DND-41 (cell line): Measurements from ENCODE around the gene TMEM254.

Experiments used
- EZH2 ChIP-seq: IDR thresholded peaks from 3 replicates; pipeline ENCODE4 v1.6.1; 2012; ENCODE audit warnings: borderline replicate concordance, low read depth, mild to moderate bottlenecking, moderate library complexity, low read length, inconsistent platforms; ENCODE audit not compliant: severe bottlenecking
- TF ChIP-seq, protein P1 (sequence below): IDR thresholded peaks from 2 replicates; pipeline ENCODE4 v1.5.1; 2012; ENCODE audit warnings: borderline replicate concordance, low read length, moderate library complexity, mild to moderate bottlenecking; ENCODE audit not compliant: poor library complexity, severe bottlenecking; ENCODE audit errors: extremely low read depth

DNA sequence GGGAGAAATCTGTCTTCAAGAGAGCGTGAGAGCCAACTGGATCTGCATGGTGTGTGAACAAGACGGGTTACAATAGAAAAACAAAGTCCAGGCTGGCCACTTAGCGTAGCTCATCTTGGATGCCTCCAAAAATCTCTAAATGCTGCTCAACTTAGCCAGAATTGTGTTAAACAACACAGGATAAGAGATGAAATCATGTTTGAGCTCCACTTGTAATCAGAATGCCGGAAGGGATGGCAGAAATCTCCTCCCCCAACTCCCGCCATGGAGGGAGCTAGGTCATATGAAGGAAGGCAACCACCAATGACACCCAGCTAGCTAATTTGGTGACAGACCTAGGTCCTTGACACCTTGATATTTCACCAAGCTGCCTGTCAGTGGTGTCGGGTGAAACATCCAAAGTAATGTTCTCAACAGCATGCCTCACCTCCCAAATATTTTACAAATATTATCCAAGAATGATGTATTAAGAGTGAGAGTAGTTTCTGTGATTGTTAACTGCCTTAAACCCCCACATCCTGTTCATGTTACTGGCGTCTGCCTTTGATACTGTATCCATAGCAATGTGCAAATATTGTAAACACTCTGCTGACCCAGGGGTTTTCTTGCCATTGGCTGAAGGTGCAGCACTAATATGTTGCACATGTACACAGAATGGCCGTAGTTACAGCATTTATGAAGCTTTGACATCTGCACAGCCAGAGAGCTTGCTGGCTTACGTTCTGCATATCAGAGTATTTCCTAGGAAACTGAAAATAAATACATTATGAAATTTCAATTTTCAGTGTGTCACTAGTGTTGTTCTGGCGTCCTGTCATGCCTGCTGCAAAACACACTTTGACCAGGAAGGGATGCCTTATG, 25.8 kb downstream of the TMEM254 start:
- TF ChIP-seq, protein P1, sequence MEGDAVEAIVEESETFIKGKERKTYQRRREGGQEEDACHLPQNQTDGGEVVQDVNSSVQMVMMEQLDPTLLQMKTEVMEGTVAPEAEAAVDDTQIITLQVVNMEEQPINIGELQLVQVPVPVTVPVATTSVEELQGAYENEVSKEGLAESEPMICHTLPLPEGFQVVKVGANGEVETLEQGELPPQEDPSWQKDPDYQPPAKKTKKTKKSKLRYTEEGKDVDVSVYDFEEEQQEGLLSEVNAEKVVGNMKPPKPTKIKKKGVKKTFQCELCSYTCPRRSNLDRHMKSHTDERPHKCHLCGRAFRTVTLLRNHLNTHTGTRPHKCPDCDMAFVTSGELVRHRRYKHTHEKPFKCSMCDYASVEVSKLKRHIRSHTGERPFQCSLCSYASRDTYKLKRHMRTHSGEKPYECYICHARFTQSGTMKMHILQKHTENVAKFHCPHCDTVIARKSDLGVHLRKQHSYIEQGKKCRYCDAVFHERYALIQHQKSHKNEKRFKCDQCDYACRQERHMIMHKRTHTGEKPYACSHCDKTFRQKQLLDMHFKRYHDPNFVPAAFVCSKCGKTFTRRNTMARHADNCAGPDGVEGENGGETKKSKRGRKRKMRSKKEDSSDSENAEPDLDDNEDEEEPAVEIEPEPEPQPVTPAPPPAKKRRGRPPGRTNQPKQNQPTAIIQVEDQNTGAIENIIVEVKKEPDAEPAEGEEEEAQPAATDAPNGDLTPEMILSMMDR: no peak
- TF ChIP-seq EZH2: no peak
